Loucy (cell line): ENCODE measurements around the gene TMEM132C.

ENCODE experiments used
- H2AFZ ChIP-seq: fragments of 200-600 bp; sonication (generic); 2 replicates; pipeline ENCODE4 v1.6.0; 2016; ENCODE audit warnings: antibody characterized with exemption, mild to moderate bottlenecking, low read length, moderate library complexity
- H3F3A ChIP-seq: fragments of 200-600 bp; 2 replicates; pipeline ENCODE4 v1.6.0; 2016; ENCODE audit warnings: antibody characterized with exemption, low read depth, mild to moderate bottlenecking
- H3K27me3 ChIP-seq: fragments of 200-600 bp; sonication (generic); 2 replicates; pipeline ENCODE4 v1.6.1; 2014; ENCODE audit warnings: low read length, mild to moderate bottlenecking; ENCODE audit not compliant: insufficient read depth, poor library complexity, severe bottlenecking
- H3K36me3 ChIP-seq: fragments of 200-600 bp; sonication (generic); 2 replicates; pipeline ENCODE4 v1.6.1; 2016; ENCODE audit warnings: low read length; ENCODE audit not compliant: insufficient read depth
- H3K4me1 ChIP-seq: fragments of 200-600 bp; sonication (generic); 2 replicates; pipeline ENCODE4 v1.5.1; 2014; ENCODE audit warnings: low read length, mild to moderate bottlenecking; ENCODE audit not compliant: insufficient read depth, poor library complexity, severe bottlenecking
- H3K4me2 ChIP-seq: fragments of 200-600 bp; sonication (generic); 2 replicates; pipeline ENCODE4 v1.6.0; 2014; ENCODE audit warnings: antibody characterized with exemption, low read length, low read depth, mild to moderate bottlenecking; ENCODE audit not compliant: poor library complexity, severe bottlenecking
- H3K4me3 ChIP-seq: fragments of 200-600 bp; sonication (generic); 2 replicates; pipeline ENCODE4 v1.5.1; 2014; ENCODE audit warnings: low read length, mild to moderate bottlenecking, mixed read lengths; ENCODE audit not compliant: poor library complexity, severe bottlenecking
- H3K79me2 ChIP-seq: fragments of 200-600 bp; sonication (generic); 2 replicates; pipeline ENCODE4 v1.6.1; 2014; ENCODE audit warnings: low read length; ENCODE audit not compliant: insufficient read depth
- H3K9ac ChIP-seq: fragments of 200-600 bp; sonication (generic); 2 replicates; pipeline ENCODE4 v1.6.0; 2014; ENCODE audit warnings: mild to moderate bottlenecking, low read depth, low read length, moderate library complexity; ENCODE audit not compliant: poor library complexity, severe bottlenecking
- H3K9me2 ChIP-seq: fragments of 200-600 bp; sonication (generic); replicated peaks from 2 replicates; pipeline ENCODE4 v1.6.1; 2016; ENCODE audit warnings: low read depth, low read length, mixed read lengths
- H3K9me3 ChIP-seq: fragments of 200-600 bp; sonication (generic); 2 replicates; pipeline ENCODE4 v1.6.1; 2014; ENCODE audit warnings: mild to moderate bottlenecking, antibody characterized with exemption, low read length, low read depth; ENCODE audit not compliant: insufficient read depth
- H4K20me1 ChIP-seq: fragments of 200-600 bp; sonication (generic); 2 replicates; pipeline ENCODE4 v1.6.0; 2014; ENCODE audit warnings: antibody characterized with exemption, low read length, mild to moderate bottlenecking; ENCODE audit not compliant: insufficient read depth, poor library complexity, severe bottlenecking
- EZH2phosphoT487 ChIP-seq: fragments of 200-600 bp; IDR thresholded peaks from 2 replicates; pipeline ENCODE4 v1.6.1; 2018; ENCODE audit warnings: antibody characterized with exemption, mild to moderate bottlenecking, moderate library complexity, borderline replicate concordance
- TF ChIP-seq, protein P1 (sequence below): fragments of 200-600 bp; sonication (generic); conservative IDR thresholded peaks from 2 replicates; pipeline ENCODE4 v1.5.1; 2014; ENCODE audit warnings: mild to moderate bottlenecking, antibody characterized with exemption, low read length

TMEM132C gene

DNA sequence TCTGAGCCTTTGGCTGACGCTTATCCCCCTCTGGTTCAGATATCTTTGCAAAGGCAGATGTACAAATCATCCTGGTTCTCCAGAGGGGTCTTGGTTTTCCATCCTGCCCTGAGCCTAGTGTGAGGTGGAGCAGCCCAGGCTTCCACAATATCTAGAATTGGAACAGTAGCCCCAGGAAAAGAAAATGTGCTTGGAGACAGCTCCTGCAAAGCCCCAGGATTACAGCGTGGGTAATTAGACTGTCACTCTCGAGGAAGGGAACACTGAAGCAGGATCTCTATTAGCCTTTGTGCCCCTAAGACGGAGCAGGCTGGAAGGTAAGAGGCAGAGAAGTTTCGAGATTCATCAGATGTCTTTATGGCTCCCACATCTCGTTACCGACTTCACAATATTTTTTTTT is 59.4 kb downstream of the TMEM132C start:
- H3K27me3 ChIP-seq = no peaks in the 10 kb centered on the region
- H3K4me1 ChIP-seq = no peaks in the 10 kb centered on the region

DNA sequence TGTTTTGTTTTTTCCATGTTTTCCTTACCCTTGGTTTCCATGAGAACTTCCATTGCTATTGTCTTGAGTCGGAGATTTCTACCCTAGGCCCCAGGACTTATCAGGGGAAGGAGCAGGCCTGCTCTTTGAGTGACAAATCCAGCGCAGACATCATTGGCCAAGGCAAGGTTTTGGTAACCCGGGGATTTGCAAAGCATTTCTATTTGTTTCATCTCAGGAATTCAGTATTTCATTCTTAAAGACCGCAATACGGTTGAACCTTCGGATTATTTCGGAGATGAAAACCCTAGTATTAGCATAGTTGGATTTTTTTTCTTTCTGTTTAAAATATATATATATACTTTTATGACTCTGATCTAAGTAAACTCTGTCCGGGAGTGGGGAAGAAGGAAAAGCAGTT is 62.0 kb downstream of the TMEM132C start:
- TF ChIP-seq EZH2phosphoT487 = no peak
- TF ChIP-seq, protein P1, sequence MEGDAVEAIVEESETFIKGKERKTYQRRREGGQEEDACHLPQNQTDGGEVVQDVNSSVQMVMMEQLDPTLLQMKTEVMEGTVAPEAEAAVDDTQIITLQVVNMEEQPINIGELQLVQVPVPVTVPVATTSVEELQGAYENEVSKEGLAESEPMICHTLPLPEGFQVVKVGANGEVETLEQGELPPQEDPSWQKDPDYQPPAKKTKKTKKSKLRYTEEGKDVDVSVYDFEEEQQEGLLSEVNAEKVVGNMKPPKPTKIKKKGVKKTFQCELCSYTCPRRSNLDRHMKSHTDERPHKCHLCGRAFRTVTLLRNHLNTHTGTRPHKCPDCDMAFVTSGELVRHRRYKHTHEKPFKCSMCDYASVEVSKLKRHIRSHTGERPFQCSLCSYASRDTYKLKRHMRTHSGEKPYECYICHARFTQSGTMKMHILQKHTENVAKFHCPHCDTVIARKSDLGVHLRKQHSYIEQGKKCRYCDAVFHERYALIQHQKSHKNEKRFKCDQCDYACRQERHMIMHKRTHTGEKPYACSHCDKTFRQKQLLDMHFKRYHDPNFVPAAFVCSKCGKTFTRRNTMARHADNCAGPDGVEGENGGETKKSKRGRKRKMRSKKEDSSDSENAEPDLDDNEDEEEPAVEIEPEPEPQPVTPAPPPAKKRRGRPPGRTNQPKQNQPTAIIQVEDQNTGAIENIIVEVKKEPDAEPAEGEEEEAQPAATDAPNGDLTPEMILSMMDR = no peak
- H3K79me2 ChIP-seq = no peaks in the 10 kb centered on the region
- H2AFZ ChIP-seq = no peak overlapping the region
- no peaks in the 10 kb centered on the region for H3K9me2 ChIP-seq
- no peak overlapping the region for H3K9ac ChIP-seq
- no peaks in the 10 kb centered on the region for H3K9me3 ChIP-seq
- H3K4me3 ChIP-seq = no peak overlapping the region
- no peaks in the 10 kb centered on the region for H3F3A ChIP-seq
- no peaks in the 10 kb centered on the region for H4K20me1 ChIP-seq
- no peaks in the 10 kb centered on the region for H3K36me3 ChIP-seq
- H3K4me1 ChIP-seq = no peaks in the 10 kb centered on the region
- no peaks in the 10 kb centered on the region for H3K27me3 ChIP-seq
- no peak overlapping the region for H3K4me2 ChIP-seq

More for the DNA sequence above, 59.4 kb downstream of the TMEM132C start:
- Histone ChIP-seq H3K4me2 (no peak overlapping the region), H3K9ac (no peak overlapping the region), H3K9me2 (no peaks in the 10 kb centered on the region), H2AFZ (no peak overlapping the region), H4K20me1 (no peaks in the 10 kb centered on the region), H3K36me3 (no peaks in the 10 kb centered on the region), H3K4me3 (no peak overlapping the region), H3K9me3 (no peaks in the 10 kb centered on the region), H3F3A (no peaks in the 10 kb centered on the region), H3K79me2 (no peaks in the 10 kb centered on the region)
- no peak for TF ChIP-seq EZH2phosphoT487
- TF ChIP-seq, protein P1 = no peak

DNA sequence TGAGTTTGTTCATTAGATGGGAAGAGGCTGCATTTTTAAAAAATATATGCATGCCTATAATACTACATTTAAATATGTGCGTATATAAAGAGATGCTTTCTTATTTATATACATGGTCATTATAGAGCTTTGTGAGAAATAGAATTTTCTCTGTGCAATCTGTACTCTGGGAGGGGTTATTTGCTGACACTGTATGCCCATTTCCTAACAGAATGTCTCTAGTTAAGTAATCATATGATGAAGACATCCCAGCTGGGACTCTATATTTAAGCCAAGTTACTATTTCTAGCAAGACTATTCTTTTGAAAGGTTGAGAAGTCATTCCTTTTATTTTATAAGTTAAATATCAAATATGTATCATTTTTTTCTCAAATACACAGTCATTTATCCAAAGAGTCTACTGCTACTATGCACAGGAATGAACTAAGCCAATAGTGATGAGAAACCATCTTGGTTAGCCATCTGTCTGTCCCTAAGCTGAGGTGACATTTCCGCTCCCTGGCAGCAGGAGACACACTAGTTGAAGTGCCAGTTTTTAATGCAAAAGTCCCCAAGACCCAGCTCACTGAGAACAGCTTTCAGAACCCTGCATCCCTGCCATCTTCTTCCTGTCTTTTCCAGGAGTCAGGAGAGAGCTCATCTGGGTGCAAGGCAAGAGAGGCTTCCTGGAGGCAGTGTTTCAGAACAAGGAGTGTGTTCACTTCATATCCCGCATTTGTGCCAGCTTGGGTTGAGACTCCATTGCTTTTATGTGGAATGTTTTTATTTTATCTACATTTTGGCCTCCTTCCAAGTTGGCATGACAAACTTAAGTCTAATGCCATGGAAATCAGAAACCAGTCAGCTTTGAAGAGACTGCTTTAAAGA is 69.5 kb downstream of the TMEM132C start:
- H3K4me2 ChIP-seq = no peak overlapping the region
- H3K9me2 ChIP-seq = no peaks in the 10 kb centered on the region
- no peaks in the 10 kb centered on the region for H3K79me2 ChIP-seq
- no peaks in the 10 kb centered on the region for H3F3A ChIP-seq
- H3K36me3 ChIP-seq = no peaks in the 10 kb centered on the region
- H4K20me1 ChIP-seq = no peaks in the 10 kb centered on the region
- no peak overlapping the region for H3K4me3 ChIP-seq
- H3K9ac ChIP-seq = no peak overlapping the region
- no peak overlapping the region for H2AFZ ChIP-seq
- H3K4me1 ChIP-seq = no peaks in the 10 kb centered on the region
- no peaks in the 10 kb centered on the region for H3K27me3 ChIP-seq
- TF ChIP-seq, protein P1 = no peak
- no peak for TF ChIP-seq EZH2phosphoT487
- no peaks in the 10 kb centered on the region for H3K9me3 ChIP-seq
